ENCODE results near the gene MDFI. TPM values are rescaled to one million over a fixed set of nuclear protein-coding genes. Genes with fewer than 3 reads are reported as not detected.

MDFI gene
- total RNA-seq (10 to 100 TPM; 25.9 to 45.9 TPM), polyA plus RNA-seq (ENCODE audit: insufficient read length in 6 of 6) (100 to 1,000 TPM in 5 of 6 donors, 10 to 100 TPM in 1; 95.5 to 139 (median 120) TPM)
- long read RNA-seq, donor 1, transcript MDFI-204 (6 exons, 1,183 nt) = minor isoform, 22 of 178 reads
- long read RNA-seq, donor 1, transcript MDFI-208 (3 exons, 635 nt) = minor isoform, 5 of 178 reads
- long read RNA-seq, donor 1, transcript MDFI-201 (5 exons, 1,629 nt) = major isoform, 52 of 178 reads
- long read RNA-seq, donor 1, transcript MDFI-209 (2 exons, 549 nt) = minor isoform, 6 of 178 reads
- long read RNA-seq, donor 1, partial matches to known transcripts = 70 of 178 reads
- long read RNA-seq, donor 1, other reads (novel, unspliced or antisense) = 18 of 178 reads
- long read RNA-seq, donor 2, transcript MDFI-202 (4 exons, 809 nt) = minor isoform, 5 of 143 reads
- long read RNA-seq, donor 2, transcript MDFI-204 (6 exons, 1,183 nt) = minor isoform, 13 of 143 reads
- long read RNA-seq, donor 2, transcript MDFI-209 (2 exons, 549 nt) = minor isoform, 9 of 143 reads
- long read RNA-seq, donor 2, transcript MDFI-201 (5 exons, 1,629 nt) = major isoform, 51 of 143 reads
- long read RNA-seq, donor 2, partial matches to known transcripts = 56 of 143 reads
- long read RNA-seq, donor 2, other reads (novel, unspliced or antisense) = 6 of 143 reads
- long read RNA-seq, donor 3, transcript MDFI-201 (5 exons, 1,629 nt) = major isoform, 50 of 106 reads
- long read RNA-seq, donor 3, transcript MDFI-204 (6 exons, 1,183 nt) = minor isoform, 14 of 106 reads
- long read RNA-seq, donor 3, partial matches to known transcripts = 22 of 106 reads
- long read RNA-seq, donor 3, other reads (novel, unspliced or antisense) = 13 of 106 reads
- long read RNA-seq, donor 4, partial matches to known transcripts = 2 of 3 reads
- long read RNA-seq, donor 4, other reads (novel, unspliced or antisense) = 0 of 3 reads
- long read RNA-seq, donor 5, transcript MDFI-204 (6 exons, 1,183 nt) = minor isoform, 6 of 86 reads
- long read RNA-seq, donor 5, transcript MDFI-201 (5 exons, 1,629 nt) = major isoform, 38 of 86 reads
- long read RNA-seq, donor 5, partial matches to known transcripts = 27 of 86 reads
- long read RNA-seq, donor 5, other reads (novel, unspliced or antisense) = 11 of 86 reads
- long read RNA-seq, donor 6, transcript MDFI-201 (5 exons, 1,629 nt) = major isoform, 46 of 123 reads
- long read RNA-seq, donor 6, transcript MDFI-204 (6 exons, 1,183 nt) = minor isoform, 15 of 123 reads
- long read RNA-seq, donor 6, partial matches to known transcripts = 41 of 123 reads
- long read RNA-seq, donor 6, other reads (novel, unspliced or antisense) = 11 of 123 reads
- long read RNA-seq, donor 7, transcript MDFI-201 (5 exons, 1,629 nt) = major isoform, 33 of 46 reads
- long read RNA-seq, donor 7, partial matches to known transcripts = 0 of 46 reads
- long read RNA-seq, donor 7, other reads (novel, unspliced or antisense) = 12 of 46 reads
- long read RNA-seq, donor 8, transcript MDFI-204 (6 exons, 1,183 nt) = minor isoform, 16 of 83 reads
- long read RNA-seq, donor 8, transcript MDFI-201 (5 exons, 1,629 nt) = major isoform, 47 of 83 reads
- long read RNA-seq, donor 8, partial matches to known transcripts = 7 of 83 reads
- long read RNA-seq, donor 8, other reads (novel, unspliced or antisense) = 9 of 83 reads
- long read RNA-seq, donor 9 = 0 reads
- long read RNA-seq, donor 10 = 0 reads
- long read RNA-seq, donor 11, transcript MDFI-201 (5 exons, 1,629 nt) = major isoform, 42 of 93 reads
- long read RNA-seq, donor 11, transcript MDFI-202 (4 exons, 809 nt) = minor isoform, 9 of 93 reads
- long read RNA-seq, donor 11, partial matches to known transcripts = 22 of 93 reads
- long read RNA-seq, donor 11, other reads (novel, unspliced or antisense) = 13 of 93 reads
- long read RNA-seq, donor 12, transcript MDFI-201 (5 exons, 1,629 nt) = major isoform, 29 of 51 reads
- long read RNA-seq, donor 12, transcript MDFI-204 (6 exons, 1,183 nt) = minor isoform, 9 of 51 reads
- long read RNA-seq, donor 12, partial matches to known transcripts = 0 of 51 reads
- long read RNA-seq, donor 12, other reads (novel, unspliced or antisense) = 7 of 51 reads

GRCh38 chr6:41638002-41638934 is at the start of gene MDFI:
MDFI (plus strand) TSS chr6:41638468; CDS start chr6:41638750, 282 bp downstream.
- H3K27me3 ChIP-seq = peaks cover 17 to 61% of the 10 kb centered on the region in 2 donors
- H3K4me1 ChIP-seq = peaks cover 16 to 28% of the 10 kb centered on the region in 2 donors
- no peaks in the 10 kb centered on the region for H3K36me3 ChIP-seq
- intact Hi-C loops (cut with DNase I) = no loop called here
- TF ChIP-seq, protein P1, sequence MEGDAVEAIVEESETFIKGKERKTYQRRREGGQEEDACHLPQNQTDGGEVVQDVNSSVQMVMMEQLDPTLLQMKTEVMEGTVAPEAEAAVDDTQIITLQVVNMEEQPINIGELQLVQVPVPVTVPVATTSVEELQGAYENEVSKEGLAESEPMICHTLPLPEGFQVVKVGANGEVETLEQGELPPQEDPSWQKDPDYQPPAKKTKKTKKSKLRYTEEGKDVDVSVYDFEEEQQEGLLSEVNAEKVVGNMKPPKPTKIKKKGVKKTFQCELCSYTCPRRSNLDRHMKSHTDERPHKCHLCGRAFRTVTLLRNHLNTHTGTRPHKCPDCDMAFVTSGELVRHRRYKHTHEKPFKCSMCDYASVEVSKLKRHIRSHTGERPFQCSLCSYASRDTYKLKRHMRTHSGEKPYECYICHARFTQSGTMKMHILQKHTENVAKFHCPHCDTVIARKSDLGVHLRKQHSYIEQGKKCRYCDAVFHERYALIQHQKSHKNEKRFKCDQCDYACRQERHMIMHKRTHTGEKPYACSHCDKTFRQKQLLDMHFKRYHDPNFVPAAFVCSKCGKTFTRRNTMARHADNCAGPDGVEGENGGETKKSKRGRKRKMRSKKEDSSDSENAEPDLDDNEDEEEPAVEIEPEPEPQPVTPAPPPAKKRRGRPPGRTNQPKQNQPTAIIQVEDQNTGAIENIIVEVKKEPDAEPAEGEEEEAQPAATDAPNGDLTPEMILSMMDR (IDR thresholded peaks at IDR 0.05) = no peak
- peak within 1 kb of the TSS; percentile 41 to 75 for H3K27ac ChIP-seq
- DNase-seq (peak in 3 of 4 donors; percentile 58 to 94 (median 85)), ATAC-seq (peak; percentile 46)
- no peaks in the 10 kb centered on the region for H3K9me3 ChIP-seq
- H3K4me3 ChIP-seq = peak within 1 kb of the TSS; percentile 36 to 44

- TF ChIP-seq, protein P1 (IDR thresholded peaks at IDR 0.05) = no peak
- intact Hi-C loops (cut with DNase I) = no loop called here
- no peak for ATAC-seq
Observed at GRCh38 chr6:41589223-41589622, 49.0 kb upstream of the MDFI start.

GRCh38 chr6:41589636-41590622 is 48.3 kb upstream of the MDFI start:
- Histone ChIP-seq H3K4me1 (no peaks in the 10 kb centered on the region), H3K27me3 (no peaks in the 10 kb centered on the region), H3K9me3 (no peaks in the 10 kb centered on the region), H3K27ac (no peak overlapping the region), H3K4me3 (no peak overlapping the region), H3K36me3 (peaks cover 0 to 62% of the 10 kb centered on the region in 2 donors)
- peak in 1 of 4 donors; percentile 76 for DNase-seq
- ATAC-seq = no peak
- intact Hi-C loops (cut with DNase I) = loop anchor here in 1 of 2 donors (5.0 to 10.0 kb wide), 3 partner anchors 128 to 223 kb away; no protein-coding TSS in a partner anchor
- TF ChIP-seq, protein P1 (IDR thresholded peaks at IDR 0.05) = no peak

More at GRCh38 chr6:41589223-41589622, 49.0 kb upstream of the MDFI start:
- peak in 1 of 4 donors; percentile 33 for DNase-seq
- peaks cover 0 to 62% of the 10 kb centered on the region in 2 donors for H3K36me3 ChIP-seq
- H3K27me3 ChIP-seq = no peaks in the 10 kb centered on the region
- H3K9me3 ChIP-seq = no peaks in the 10 kb centered on the region
- H3K27ac ChIP-seq = no peak overlapping the region
- H3K4me3 ChIP-seq = no peak overlapping the region
- H3K4me1 ChIP-seq = no peaks in the 10 kb centered on the region

Measured in left lung (tissue), 14 donors.